ENCODE results near the gene CHDH. TPM values are rescaled to one million over a fixed set of nuclear protein-coding genes. Genes with fewer than 3 reads are reported as not detected.

CHDH gene
- total RNA-seq, 1 donor from 2014 or later, result 1.0 TPM

- H3K27ac Mint-ChIP-seq (ENCODE audit: unreplicated experiment), result no peak overlapping the region
- peak overlapping the region; percentile 32 for H3K4me3 Mint-ChIP-seq (ENCODE audit: unreplicated experiment)
- H3K36me3 Mint-ChIP-seq (ENCODE audit: low read depth, unreplicated experiment), result peaks cover 64% of the 10 kb centered on the region
- no peaks in the 10 kb centered on the region for H3K9me3 Mint-ChIP-seq (ENCODE audit: unreplicated experiment)
- peaks cover 14% of the 10 kb centered on the region for H3K27me3 Mint-ChIP-seq (ENCODE audit: unreplicated experiment)
- peaks cover 11% of the 10 kb centered on the region for H3K4me1 Mint-ChIP-seq (ENCODE audit: unreplicated experiment)
- no peak for TF ChIP-seq CTCF (IDR thresholded peaks at IDR 0.05; ENCODE audit: unreplicated experiment)
- DNase-seq (ENCODE audit: low spot score), result no peak
These were observed 69.6 kb downstream of the CHDH start for GRCh38 chr3:53776494-53777101.

- peaks cover 17% of the 10 kb centered on the region for H3K27me3 Mint-ChIP-seq (ENCODE audit: unreplicated experiment)
- H3K4me3 Mint-ChIP-seq (ENCODE audit: unreplicated experiment), result no peak overlapping the region
- H3K9me3 Mint-ChIP-seq (ENCODE audit: unreplicated experiment), result no peaks in the 10 kb centered on the region
- no peak for DNase-seq (ENCODE audit: low spot score)
- no peak for TF ChIP-seq CTCF (IDR thresholded peaks at IDR 0.05; ENCODE audit: unreplicated experiment)
- H3K27ac Mint-ChIP-seq (ENCODE audit: unreplicated experiment), result no peak overlapping the region
- H3K4me1 Mint-ChIP-seq (ENCODE audit: unreplicated experiment), result peaks cover 11% of the 10 kb centered on the region
- peaks cover 66% of the 10 kb centered on the region for H3K36me3 Mint-ChIP-seq (ENCODE audit: low read depth, unreplicated experiment)
These were observed 70.4 kb downstream of the CHDH start for GRCh38 chr3:53775834-53776251.

- H3K9me3 Mint-ChIP-seq (ENCODE audit: unreplicated experiment), result no peaks in the 10 kb centered on the region
- H3K4me1 Mint-ChIP-seq (ENCODE audit: unreplicated experiment), result peaks cover 11% of the 10 kb centered on the region
- TF ChIP-seq CTCF (IDR thresholded peaks at IDR 0.05; ENCODE audit: unreplicated experiment), result no peak
- no peak overlapping the region for H3K27ac Mint-ChIP-seq (ENCODE audit: unreplicated experiment)
- DNase-seq (ENCODE audit: low spot score), result no peak
- peaks cover 67% of the 10 kb centered on the region for H3K36me3 Mint-ChIP-seq (ENCODE audit: low read depth, unreplicated experiment)
- H3K27me3 Mint-ChIP-seq (ENCODE audit: unreplicated experiment), result peaks cover 17% of the 10 kb centered on the region
- no peak overlapping the region for H3K4me3 Mint-ChIP-seq (ENCODE audit: unreplicated experiment)
These were observed 71.2 kb downstream of the CHDH start for GRCh38 chr3:53775018-53775417.

GRCh38 chr3:53774414-53774813 is 71.8 kb downstream of the CHDH start:
- no peak for TF ChIP-seq CTCF (IDR thresholded peaks at IDR 0.05; ENCODE audit: unreplicated experiment)

GRCh38 chr3:53773611-53774368 is 72.4 kb downstream of the CHDH start:
- no peak overlapping the region for H3K27ac Mint-ChIP-seq (ENCODE audit: unreplicated experiment)

More at GRCh38 chr3:53774414-53774813, 71.8 kb downstream of the CHDH start:
- peaks cover 67% of the 10 kb centered on the region for H3K36me3 Mint-ChIP-seq (ENCODE audit: low read depth, unreplicated experiment)
- H3K9me3 Mint-ChIP-seq (ENCODE audit: unreplicated experiment), result no peaks in the 10 kb centered on the region
- peaks cover 17% of the 10 kb centered on the region for H3K27me3 Mint-ChIP-seq (ENCODE audit: unreplicated experiment)
- H3K4me1 Mint-ChIP-seq (ENCODE audit: unreplicated experiment), result peaks cover 7% of the 10 kb centered on the region
- no peak for DNase-seq (ENCODE audit: low spot score)
- no peak overlapping the region for H3K27ac Mint-ChIP-seq (ENCODE audit: unreplicated experiment)
- H3K4me3 Mint-ChIP-seq (ENCODE audit: unreplicated experiment), result no peak overlapping the region

More at GRCh38 chr3:53773611-53774368, 72.4 kb downstream of the CHDH start:
- no peak for TF ChIP-seq CTCF (IDR thresholded peaks at IDR 0.05; ENCODE audit: unreplicated experiment)
- Mint-ChIP-seq H3K27me3 (ENCODE audit: unreplicated experiment) (peaks cover 17% of the 10 kb centered on the region), H3K4me3 (ENCODE audit: unreplicated experiment) (no peak overlapping the region), H3K9me3 (ENCODE audit: unreplicated experiment) (no peaks in the 10 kb centered on the region), H3K36me3 (ENCODE audit: low read depth, unreplicated experiment) (peaks cover 63% of the 10 kb centered on the region), H3K4me1 (ENCODE audit: unreplicated experiment) (peaks cover 5% of the 10 kb centered on the region)
- no peak for DNase-seq (ENCODE audit: low spot score)

Data from endothelial cell (in vitro differentiated cells).